ENCODE data around the gene DUS4L. TPM values are rescaled to one million over a fixed set of nuclear protein-coding genes. Genes with fewer than 3 reads are reported as not detected.
A peak's percentile ranks its signal among the peaks of the same experiment; 100 is the strongest.

DUS4L gene
- total RNA-seq, 1 donor from 2014 or later: 8.0 TPM

DNA sequence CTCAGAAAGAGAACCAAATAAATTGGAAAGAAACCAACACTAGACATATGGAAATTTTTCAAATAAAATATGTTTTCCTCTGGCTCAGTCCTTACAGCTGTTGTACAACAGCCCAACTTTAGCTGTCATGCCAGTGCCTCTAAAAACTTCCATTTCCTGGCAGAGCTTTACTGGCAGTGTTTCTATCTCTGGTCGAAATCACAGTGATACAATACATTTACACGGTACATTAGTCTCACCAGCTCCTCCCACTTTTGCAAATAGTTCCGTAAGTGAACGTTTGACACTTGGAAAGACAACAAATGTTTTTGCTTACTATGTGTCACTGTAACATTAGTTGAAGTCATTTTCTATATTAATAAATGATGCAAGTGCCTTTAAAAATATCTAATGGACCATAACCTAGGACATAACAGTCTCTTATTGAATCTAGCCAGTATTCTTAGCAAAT, 46.1 kb downstream of the DUS4L start:
- H3K36me3 ChIP-seq: peaks cover 35% of the 10 kb centered on the region
- peak overlapping the region; percentile 55 for H3K27ac ChIP-seq (replicated peaks)
- intact Hi-C loops (cut with micrococcal nuclease): no loop called here

DNA sequence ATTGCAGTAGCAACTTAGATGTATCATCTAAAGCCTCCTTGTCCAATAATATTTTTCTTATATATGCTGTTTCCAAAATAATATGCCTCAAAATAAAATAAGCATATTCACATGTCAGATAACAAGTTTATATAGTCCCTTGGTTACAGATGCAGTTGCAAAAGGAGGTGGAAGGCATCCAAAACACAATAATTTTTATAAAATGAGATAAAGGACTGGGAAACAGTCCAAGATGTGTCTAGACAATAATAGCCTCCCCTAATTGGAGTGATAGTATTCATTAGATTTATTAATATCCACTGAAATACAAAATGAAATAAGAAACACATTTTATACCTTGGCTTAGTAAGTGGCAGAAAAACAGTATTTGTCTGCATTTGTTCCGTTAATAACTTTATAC, 46.6 kb downstream of the DUS4L start:
- no peak for DNase-seq
- Histone ChIP-seq H3K36me3 (peaks cover 40% of the 10 kb centered on the region), H3K27me3 (ENCODE audit: low read depth) (no peaks in the 10 kb centered on the region), H3K27ac (replicated peaks) (peak overlapping the region; percentile 55), H3K9me3 (replicated peaks) (no peaks in the 10 kb centered on the region), H3K4me3 (no peak overlapping the region), H3K4me1 (peaks cover 45% of the 10 kb centered on the region)
- intact Hi-C loops (cut with micrococcal nuclease): no loop called here
- TF ChIP-seq, protein P1, sequence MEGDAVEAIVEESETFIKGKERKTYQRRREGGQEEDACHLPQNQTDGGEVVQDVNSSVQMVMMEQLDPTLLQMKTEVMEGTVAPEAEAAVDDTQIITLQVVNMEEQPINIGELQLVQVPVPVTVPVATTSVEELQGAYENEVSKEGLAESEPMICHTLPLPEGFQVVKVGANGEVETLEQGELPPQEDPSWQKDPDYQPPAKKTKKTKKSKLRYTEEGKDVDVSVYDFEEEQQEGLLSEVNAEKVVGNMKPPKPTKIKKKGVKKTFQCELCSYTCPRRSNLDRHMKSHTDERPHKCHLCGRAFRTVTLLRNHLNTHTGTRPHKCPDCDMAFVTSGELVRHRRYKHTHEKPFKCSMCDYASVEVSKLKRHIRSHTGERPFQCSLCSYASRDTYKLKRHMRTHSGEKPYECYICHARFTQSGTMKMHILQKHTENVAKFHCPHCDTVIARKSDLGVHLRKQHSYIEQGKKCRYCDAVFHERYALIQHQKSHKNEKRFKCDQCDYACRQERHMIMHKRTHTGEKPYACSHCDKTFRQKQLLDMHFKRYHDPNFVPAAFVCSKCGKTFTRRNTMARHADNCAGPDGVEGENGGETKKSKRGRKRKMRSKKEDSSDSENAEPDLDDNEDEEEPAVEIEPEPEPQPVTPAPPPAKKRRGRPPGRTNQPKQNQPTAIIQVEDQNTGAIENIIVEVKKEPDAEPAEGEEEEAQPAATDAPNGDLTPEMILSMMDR (IDR thresholded peaks at IDR 0.05; ENCODE audit: borderline replicate concordance): no peak

More for the DNA sequence above, 46.1 kb downstream of the DUS4L start:
- TF ChIP-seq, protein P1 (IDR thresholded peaks at IDR 0.05; ENCODE audit: borderline replicate concordance): no peak
- H3K27me3 ChIP-seq (ENCODE audit: low read depth): no peaks in the 10 kb centered on the region
- peaks cover 45% of the 10 kb centered on the region for H3K4me1 ChIP-seq
- no peaks in the 10 kb centered on the region for H3K9me3 ChIP-seq (replicated peaks)
- DNase-seq: no peak
- H3K4me3 ChIP-seq: no peak overlapping the region

DNA sequence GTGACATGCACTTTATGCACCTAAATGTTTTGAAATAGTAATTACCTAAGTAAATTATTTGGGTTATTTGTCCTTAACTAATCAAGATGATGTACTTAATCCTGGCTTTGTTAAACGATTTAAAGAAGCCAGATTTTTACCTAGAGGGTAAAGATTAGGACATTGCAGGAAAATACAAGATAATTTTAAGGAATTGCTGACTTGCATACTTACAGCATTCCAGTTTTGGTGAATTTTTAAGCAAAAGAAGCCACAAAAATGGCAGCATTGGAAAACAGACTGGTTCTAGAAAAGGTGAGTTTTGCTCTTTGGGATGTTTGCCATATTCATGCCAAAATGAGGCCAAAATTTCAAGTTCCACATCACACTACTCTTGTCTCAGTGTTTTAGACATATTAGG, 49.7 kb downstream of the DUS4L start:
- Histone ChIP-seq H3K4me3 (no peak overlapping the region), H3K27me3 (ENCODE audit: low read depth) (no peaks in the 10 kb centered on the region), H3K36me3 (peaks cover 62% of the 10 kb centered on the region), H3K27ac (replicated peaks) (peak overlapping the region; percentile 6), H3K9me3 (replicated peaks) (no peaks in the 10 kb centered on the region), H3K4me1 (peaks cover 38% of the 10 kb centered on the region)
- TF ChIP-seq, protein P1 (IDR thresholded peaks at IDR 0.05; ENCODE audit: borderline replicate concordance): no peak
- DNase-seq: no peak
- intact Hi-C loops (cut with micrococcal nuclease): no loop called here

DNA sequence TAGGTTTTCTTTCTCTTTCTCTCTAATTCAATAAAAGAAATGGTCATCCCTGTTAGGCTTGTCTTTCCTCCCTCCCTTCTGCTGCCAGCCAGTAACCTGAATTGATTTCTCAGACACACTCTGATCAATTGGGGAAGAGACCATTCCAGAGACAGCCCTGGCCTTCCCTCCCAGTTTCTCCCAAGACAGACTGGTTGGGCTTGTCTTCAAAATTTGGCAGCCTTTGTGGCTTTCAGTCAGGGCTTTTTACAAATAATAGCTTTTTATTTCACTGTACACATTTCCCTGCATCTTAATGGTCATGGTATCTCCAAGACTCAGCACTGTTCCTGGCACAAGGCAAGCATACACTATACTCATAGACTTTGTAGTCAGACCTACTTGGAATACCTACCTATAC, 50.2 kb downstream of the DUS4L start:
- intact Hi-C loops (cut with micrococcal nuclease): no loop called here
- Histone ChIP-seq H3K4me3 (no peak overlapping the region), H3K9me3 (replicated peaks) (no peaks in the 10 kb centered on the region), H3K4me1 (peaks cover 33% of the 10 kb centered on the region), H3K27me3 (ENCODE audit: low read depth) (no peaks in the 10 kb centered on the region), H3K27ac (replicated peaks) (peak overlapping the region; percentile 6), H3K36me3 (peaks cover 62% of the 10 kb centered on the region)
- TF ChIP-seq, protein P1 (IDR thresholded peaks at IDR 0.05; ENCODE audit: borderline replicate concordance): no peak
- no peak for DNase-seq

DNA sequence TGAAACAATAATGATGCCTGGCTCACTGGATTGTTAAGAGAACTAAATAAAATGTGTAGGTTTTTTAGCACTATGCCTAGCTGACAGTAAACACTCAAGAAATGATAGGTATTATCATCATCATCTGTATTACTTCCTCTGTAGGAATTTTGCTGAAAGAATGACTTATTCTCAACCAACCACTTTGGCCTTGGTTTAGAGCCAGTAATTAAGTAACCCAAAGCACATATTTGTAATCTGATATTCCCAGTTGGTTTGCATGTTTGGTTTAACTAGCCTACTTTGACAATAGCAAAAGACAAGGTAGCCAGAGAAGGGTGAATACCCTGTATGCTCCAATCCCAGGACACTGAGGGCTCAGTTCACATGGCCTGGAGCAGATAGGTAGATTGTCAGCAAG, 50.7 kb downstream of the DUS4L start:
- TF ChIP-seq, protein P1 (IDR thresholded peaks at IDR 0.05; ENCODE audit: borderline replicate concordance): no peak

More for the DNA sequence above, 50.7 kb downstream of the DUS4L start:
- no peak overlapping the region for H3K4me3 ChIP-seq
- intact Hi-C loops (cut with micrococcal nuclease): no loop called here
- no peaks in the 10 kb centered on the region for H3K9me3 ChIP-seq (replicated peaks)
- H3K4me1 ChIP-seq: peaks cover 29% of the 10 kb centered on the region
- peak overlapping the region; percentile 6 for H3K27ac ChIP-seq (replicated peaks)
- no peaks in the 10 kb centered on the region for H3K27me3 ChIP-seq (ENCODE audit: low read depth)
- H3K36me3 ChIP-seq: peaks cover 62% of the 10 kb centered on the region
- no peak for DNase-seq

All from left ventricle myocardium inferior (tissue), 1 donor.